GM20000 (cell line): ENCODE measurements around the gene MRPL53.

ENCODE experiments used
- DNase-seq: peaks from one replicate; pipeline ENCODE4 v3.0.0; 2012; ENCODE audit warnings: low spot score
- TF ChIP-seq, protein P1 (sequence below): IDR thresholded peaks from 2 replicates; pipeline ENCODE4 v1.5.1; 2012; ENCODE audit warnings: mild to moderate bottlenecking, control low read depth; ENCODE audit errors: extremely low read depth, missing control alignments

The MRPL53 gene

DNA sequence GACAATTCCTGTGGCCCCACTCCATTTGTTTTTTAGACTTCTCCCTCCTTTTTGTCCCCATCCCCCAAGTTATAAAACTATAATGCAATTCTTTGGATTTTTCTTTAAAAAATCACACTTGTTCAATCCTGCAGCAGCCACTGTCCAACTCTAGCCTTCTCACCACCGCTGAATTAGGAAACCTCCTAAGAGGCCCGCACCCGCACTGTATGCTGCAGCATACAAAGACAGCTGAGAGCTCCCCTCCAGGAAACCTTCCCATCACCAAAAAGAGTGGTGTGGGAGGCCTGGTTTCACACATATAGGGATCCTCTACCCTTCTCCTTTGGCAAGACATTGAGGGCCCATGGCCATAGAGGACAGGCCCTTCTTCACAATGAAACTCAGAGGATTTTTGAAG lies 32.1 kb upstream of the MRPL53 start:
- DNase-seq: no peak
- TF ChIP-seq, protein P1, sequence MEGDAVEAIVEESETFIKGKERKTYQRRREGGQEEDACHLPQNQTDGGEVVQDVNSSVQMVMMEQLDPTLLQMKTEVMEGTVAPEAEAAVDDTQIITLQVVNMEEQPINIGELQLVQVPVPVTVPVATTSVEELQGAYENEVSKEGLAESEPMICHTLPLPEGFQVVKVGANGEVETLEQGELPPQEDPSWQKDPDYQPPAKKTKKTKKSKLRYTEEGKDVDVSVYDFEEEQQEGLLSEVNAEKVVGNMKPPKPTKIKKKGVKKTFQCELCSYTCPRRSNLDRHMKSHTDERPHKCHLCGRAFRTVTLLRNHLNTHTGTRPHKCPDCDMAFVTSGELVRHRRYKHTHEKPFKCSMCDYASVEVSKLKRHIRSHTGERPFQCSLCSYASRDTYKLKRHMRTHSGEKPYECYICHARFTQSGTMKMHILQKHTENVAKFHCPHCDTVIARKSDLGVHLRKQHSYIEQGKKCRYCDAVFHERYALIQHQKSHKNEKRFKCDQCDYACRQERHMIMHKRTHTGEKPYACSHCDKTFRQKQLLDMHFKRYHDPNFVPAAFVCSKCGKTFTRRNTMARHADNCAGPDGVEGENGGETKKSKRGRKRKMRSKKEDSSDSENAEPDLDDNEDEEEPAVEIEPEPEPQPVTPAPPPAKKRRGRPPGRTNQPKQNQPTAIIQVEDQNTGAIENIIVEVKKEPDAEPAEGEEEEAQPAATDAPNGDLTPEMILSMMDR: no peak

DNA sequence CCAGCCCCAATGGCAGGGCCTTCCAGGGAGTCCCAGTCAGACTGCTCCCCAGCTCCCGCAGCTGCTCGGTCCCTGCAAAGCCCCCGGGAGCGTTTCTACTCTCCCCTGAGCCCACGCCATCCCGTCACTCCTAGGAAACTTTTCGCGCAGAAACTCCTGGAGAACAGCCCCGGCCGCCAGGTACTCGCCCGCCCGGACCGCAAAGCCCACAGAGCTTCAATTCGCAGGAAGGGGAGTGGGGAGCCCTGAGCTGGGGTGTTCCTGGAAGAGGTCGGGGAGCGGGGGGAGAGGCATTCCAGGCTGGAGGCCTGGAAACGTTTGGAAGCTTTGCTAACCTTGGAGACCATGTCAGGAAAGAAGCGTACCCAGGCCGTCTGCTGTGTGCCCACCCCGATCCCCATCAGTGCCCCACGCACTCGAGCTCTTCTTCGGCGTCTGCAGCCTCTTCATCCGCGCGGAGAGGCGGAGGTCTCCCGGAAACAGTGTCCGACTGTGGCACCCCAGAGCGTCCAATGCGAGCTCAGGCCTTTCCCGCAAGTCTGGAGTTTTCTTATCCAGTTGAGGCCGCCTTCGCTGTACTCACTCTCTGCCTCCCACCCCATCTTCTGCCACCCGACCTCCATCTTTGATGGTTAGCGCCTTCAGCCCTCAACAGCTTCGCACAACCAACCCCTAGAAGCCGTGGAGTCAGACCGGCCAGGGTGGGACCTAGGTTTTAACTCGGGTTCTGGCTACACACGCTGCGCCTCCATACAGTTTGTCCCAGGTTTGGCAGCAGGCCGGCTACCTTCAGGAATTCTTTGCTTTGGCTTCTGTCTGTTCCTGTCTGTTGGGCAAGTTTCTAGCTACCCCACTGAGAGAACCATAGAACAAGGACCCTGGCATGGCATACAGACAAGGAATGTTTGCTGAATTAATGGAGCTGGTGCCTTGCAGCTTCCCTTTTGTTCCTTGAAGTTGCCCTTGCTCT lies 31.3 kb upstream of the MRPL53 start:
- no peak for DNase-seq
- TF ChIP-seq, protein P1: no peak

DNA sequence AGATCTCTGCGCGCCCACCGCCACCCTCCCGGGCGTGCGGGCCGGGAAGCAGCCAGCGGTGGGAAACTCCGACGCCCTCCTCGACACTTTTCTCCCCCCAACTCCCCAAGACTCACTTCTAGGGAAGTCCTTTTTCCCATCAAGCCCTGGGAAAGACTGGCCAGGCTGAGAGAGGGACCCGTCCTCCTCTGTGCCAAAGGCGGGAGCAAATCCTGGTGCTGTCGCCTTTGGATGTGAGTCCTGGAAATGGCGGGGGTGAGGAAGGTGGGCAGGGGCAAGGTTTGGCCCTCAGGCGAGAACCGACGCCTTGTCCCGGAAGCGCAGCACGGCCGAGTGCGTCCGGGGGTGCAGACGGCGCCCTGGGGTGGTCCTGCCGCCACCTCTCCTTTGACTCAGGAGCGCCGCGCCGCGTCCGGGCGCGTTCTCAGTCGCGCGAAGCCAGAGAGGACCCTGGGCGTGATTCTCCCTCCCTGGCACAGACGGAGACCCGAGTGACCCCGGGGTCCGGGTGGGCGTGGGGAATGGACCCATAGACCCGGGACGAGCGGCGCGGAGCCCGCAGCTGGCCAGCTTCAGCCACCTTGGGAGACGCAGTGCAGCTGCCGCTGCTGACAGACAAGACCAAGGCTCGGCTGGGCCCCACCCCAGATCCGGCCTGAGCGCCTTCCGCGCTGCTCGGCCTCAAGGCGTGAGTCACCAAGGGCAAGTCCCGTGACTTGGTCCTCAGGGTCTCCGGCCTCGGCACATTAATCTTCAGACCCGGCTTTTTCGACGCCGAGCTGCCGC lies 30.4 kb upstream of the MRPL53 start:
- TF ChIP-seq, protein P1: peak; percentile 33
- DNase-seq: peak; percentile 82

DNA sequence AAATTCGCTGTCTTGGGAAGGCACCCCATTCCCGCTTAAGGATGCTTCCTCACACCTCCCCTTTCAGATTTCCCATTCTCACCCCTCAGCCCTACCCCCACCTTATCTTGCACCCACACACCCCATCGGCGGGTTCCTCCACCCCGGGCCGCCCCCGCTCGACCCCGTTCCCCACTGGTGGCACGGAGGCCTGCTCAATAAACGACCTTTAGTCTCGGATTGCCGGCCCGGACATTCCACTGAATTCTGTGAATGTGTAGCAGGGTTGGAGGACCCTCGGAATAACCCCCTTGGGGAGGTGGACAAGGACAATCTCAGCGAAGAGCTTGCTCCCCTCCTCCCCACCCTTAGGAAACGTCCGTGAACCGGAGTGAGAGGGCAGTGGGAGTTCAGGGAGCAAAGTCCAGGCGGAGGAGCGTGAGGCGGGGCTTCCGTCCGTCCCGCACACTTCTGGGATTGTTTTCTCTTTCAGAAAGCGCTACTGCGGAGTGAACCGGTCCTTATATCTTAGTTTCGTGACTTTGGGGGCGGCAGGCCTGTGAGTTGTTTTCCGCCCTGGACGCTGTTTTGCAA lies 29.8 kb upstream of the MRPL53 start:
- DNase-seq: peak; percentile 57
- TF ChIP-seq, protein P1: no peak

DNA sequence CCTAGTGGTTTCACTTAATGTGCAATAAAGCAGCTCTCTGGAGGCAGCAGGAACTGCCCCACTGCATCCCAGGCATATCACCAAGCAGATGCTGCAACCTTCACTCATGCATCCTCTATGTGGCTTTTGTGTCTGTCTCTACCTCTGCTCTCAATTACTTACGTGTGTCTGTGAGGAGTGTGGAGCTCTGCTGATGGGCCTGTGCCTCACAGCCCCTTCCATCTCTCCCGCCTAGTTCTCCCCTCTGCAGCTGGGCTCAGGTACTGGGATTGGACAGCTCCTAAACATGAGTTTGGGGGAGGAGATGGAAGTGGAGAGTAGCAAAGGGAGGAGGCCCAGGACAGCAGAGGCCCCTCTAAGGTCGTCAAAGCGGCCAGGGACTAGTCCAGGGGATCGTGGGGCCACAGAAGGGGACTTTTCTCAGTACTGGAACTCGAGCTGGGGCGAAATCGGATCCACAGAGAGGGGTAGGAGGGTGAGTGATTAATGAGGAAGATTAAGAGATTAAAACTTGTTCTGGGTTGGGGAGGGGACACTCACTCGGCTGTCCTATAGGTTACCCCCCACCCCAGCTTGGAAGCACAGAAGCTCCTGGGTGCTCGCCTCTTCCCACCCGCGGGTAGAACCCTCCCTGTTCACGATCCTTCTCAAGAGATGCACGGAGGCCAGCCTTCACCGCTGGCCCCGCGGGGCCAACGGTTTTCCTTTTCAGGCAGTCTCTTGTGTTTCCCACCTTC lies 29.0 kb upstream of the MRPL53 start:
- peak; percentile 25 for DNase-seq
- TF ChIP-seq, protein P1: no peak

DNA sequence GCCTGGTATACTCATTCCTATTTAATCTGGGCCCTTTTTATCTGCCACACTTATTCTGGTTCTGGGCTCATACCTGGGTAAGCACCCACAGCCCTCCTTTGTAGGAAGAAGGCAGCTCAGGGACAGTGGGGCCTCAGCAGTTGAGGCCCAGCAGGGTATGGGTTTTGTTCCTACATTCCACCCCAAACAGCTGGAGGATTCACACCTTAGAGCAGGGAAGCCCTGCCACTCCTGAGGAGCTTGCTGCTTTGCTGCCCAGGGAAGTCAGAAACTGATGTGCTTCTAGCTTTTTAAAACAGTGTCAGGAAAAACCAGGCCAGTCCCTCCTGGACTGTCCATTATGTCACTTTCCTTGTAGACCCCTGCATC lies 28.1 kb upstream of the MRPL53 start:
- TF ChIP-seq, protein P1: no peak
- no peak for DNase-seq
